Left ventricle myocardium inferior (tissue), 1 donor: ENCODE data around the gene CSH1. TPM values are rescaled to one million over a fixed set of nuclear protein-coding genes. Genes with fewer than 3 reads are reported as not detected.
"Not testable (repeated sequence)": the region's sequence is repeated elsewhere in the genome, so short reads cannot be mapped to it uniquely, and the experiment has no call there.

Experiments used
- DNase-seq: peaks from one replicate; pipeline ENCODE4 v3.0.0-alpha.2; 2020
- H3K27ac ChIP-seq: fragments of 200-600 bp; replicated peaks from 2 replicates; pipeline ENCODE4 v1.8.0; 2021
- H3K27me3 ChIP-seq: fragments of 200-600 bp; 2 replicates; pipeline ENCODE4 v1.8.0; 2021; ENCODE audit warnings: low read depth
- H3K36me3 ChIP-seq: fragments of 200-600 bp; 2 replicates; pipeline ENCODE4 v1.8.0; 2021
- H3K4me1 ChIP-seq: fragments of 200-600 bp; 2 replicates; pipeline ENCODE4 v1.8.0; 2021
- H3K4me3 ChIP-seq: fragments of 200-600 bp; 2 replicates; pipeline ENCODE4 v1.8.0; 2021; ENCODE audit warnings: mild to moderate bottlenecking, moderate library complexity
- H3K9me3 ChIP-seq: fragments of 200-600 bp; replicated peaks from 2 replicates; pipeline ENCODE4 v1.8.0; 2021
- intact Hi-C: fragments of 100-400 bp; cut with micrococcal nuclease; formaldehyde crosslinking; loops from one replicate; pipeline ENCODE4 v1.11.0; 2022
- total RNA-seq: library from RNA; stranded (reverse); fragmentation: NEBNext Ultra II Directional; extraction: Animal tissue kit (Norgen Biotek cat#: 25700); gene quantifications from one replicate; pipeline ENCODE4 v1.2.1, GENCODE V29; 2021
- TF ChIP-seq, protein P1 (sequence below): fragments of 200-600 bp; IDR thresholded peaks from 2 replicates; pipeline ENCODE4 v1.8.0; 2021; ENCODE audit warnings: antibody characterized with exemption, mild to moderate bottlenecking, borderline replicate concordance
- donor health status: DM: no; HTN: yes; CAD: no; lungs with severe emphysema.

CSH1 gene
- total RNA-seq, 1 donor from 2014 or later, result not detected

DNA sequence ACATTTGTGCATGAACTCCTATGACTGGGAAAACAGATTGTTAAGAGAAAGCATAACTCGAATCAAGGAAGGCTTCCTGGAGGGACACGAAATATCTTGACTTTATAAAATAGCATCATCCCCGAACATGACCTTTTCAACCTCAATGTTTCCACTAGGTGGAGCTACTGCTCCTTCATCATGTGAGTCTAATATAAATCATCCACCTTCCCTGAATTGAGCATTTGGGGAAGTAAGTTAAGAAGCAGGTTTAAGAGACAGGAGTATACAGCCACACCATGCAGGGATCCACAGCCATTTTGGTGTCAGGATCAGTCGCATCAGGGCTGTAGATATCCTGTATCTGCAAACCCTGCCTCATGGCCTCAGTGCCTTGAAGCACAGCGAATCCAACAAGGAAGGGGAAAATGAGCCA lies 7.4 kb upstream of the CSH1 start:
- not testable (repeated sequence) for DNase-seq, H3K4me3 ChIP-seq, H3K27me3 ChIP-seq, H3K4me1 ChIP-seq, H3K9me3 ChIP-seq, H3K36me3 ChIP-seq, H3K27ac ChIP-seq
- intact Hi-C loops, result loop anchor here (10.0 kb wide), 1 partner anchor 231 kb away; the partner anchor contains the start of gene ERN1
- TF ChIP-seq, protein P1, sequence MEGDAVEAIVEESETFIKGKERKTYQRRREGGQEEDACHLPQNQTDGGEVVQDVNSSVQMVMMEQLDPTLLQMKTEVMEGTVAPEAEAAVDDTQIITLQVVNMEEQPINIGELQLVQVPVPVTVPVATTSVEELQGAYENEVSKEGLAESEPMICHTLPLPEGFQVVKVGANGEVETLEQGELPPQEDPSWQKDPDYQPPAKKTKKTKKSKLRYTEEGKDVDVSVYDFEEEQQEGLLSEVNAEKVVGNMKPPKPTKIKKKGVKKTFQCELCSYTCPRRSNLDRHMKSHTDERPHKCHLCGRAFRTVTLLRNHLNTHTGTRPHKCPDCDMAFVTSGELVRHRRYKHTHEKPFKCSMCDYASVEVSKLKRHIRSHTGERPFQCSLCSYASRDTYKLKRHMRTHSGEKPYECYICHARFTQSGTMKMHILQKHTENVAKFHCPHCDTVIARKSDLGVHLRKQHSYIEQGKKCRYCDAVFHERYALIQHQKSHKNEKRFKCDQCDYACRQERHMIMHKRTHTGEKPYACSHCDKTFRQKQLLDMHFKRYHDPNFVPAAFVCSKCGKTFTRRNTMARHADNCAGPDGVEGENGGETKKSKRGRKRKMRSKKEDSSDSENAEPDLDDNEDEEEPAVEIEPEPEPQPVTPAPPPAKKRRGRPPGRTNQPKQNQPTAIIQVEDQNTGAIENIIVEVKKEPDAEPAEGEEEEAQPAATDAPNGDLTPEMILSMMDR, result peak; percentile 55

DNA sequence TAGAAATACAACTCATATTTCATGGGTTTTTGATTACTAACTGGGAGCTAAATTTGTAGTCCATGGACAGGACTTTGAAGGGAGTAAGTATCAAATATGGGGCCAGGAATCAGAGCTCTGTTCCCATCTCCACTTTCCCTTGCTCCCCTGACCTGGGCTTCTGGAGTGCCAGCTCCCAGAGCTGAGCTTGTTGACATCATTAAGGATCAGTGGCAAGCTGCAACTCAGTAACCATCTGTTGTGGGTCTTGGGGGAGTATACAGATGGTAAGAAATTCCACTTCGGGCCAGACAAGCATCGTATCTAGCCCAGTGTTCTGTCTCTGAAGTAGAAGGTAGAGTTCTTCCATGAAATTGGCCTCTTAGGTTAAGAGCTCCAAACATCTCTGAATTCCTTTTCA lies 5.6 kb upstream of the CSH1 start:
- not testable (repeated sequence) for H3K9me3 ChIP-seq, H3K4me3 ChIP-seq, DNase-seq, H3K27ac ChIP-seq, H3K27me3 ChIP-seq, H3K4me1 ChIP-seq, H3K36me3 ChIP-seq
- intact Hi-C loops, result loop anchor here (10.0 kb wide), 1 partner anchor 233 kb away; the partner anchor contains the start of gene ERN1

DNA sequence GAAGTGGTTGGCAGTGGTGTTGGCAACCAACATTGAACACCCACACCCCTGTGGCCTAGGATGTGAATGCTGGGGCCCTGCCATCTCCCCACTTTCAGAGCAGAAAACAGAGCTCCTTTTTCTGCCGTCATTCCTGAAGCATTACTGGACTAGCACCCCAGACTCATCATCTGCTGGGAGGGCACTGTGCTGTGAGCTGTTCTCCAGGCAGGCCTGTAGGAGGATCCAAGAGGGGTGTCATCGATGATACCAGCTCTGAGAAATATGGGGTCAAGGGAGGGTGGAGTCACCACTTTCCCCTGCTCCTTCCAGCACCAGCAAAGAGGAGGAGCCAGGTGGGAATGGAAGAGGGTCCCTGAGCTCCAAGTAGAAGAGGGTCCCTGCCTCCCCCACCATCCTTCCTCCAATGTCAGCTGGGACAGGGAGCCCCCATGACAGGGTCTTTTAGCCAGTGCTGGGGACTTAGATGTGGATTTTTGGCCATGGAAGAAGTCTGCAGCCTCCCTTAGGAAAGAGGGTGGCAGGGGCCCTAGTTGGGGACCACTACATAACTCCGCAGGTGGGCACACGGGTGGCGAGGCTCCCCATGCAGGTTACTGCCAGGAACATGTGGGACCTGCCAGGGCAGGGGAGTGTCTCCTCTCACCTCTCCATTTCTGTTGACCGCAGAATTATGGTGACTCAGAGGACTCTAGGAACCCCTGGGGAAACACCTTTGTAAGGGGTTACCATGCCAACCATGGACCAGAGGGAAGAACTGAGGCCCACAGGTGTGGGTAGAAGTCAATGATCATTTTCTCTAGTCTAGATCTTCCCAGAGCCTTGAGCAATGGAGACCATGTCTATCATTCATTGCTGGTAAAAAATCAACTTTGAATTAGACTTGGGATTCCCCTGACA lies 2.8 kb upstream of the CSH1 start:
- H3K27ac ChIP-seq, intact Hi-C loops, H3K9me3 ChIP-seq, DNase-seq, H3K36me3 ChIP-seq, H3K4me3 ChIP-seq, H3K4me1 ChIP-seq, H3K27me3 ChIP-seq: not testable (repeated sequence)

DNA sequence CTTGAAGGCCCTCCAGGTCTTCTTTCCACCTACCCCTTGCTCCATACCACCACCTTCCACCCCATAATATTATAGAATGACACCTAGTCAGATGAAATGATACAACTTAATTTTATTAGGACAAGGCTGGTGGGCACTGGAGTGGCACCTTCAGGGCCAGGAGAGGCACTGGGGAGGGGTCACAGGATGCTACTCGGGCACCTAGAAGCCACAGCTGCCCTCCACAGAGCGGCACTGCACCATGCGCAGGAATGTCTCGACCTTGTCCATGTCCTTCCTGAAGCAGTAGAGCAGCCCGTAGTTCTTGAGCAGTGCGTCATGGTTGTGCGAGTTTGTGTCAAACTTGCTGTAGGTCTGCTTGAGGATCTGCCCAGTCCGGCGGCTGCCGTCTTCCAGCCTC lies 1.6 kb downstream of the CSH1 start:
- DNase-seq, H3K27ac ChIP-seq, H3K27me3 ChIP-seq, H3K36me3 ChIP-seq, H3K9me3 ChIP-seq, intact Hi-C loops, H3K4me1 ChIP-seq, H3K4me3 ChIP-seq: not testable (repeated sequence)

DNA sequence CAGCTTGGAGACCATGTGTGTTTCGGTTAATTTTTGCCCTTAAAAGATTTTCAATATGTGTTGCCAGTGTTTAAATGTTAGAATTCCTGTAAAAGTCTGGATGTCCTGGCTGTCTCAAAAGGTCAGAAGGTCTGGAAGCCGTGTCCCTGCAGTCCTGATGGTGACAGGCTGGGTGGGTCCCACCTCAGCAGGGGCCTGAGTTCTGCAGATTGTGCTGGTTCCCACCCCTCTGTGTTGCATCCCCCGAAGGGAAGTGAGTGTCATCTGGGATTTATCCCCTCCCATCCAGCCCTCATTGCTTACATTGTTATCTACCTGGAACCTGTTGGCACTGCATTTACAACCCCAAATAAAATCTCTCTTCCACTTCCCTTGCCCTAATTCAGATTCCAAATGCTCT lies 2.4 kb downstream of the CSH1 start:
- H3K9me3 ChIP-seq, H3K4me3 ChIP-seq, H3K36me3 ChIP-seq, intact Hi-C loops, H3K27me3 ChIP-seq, DNase-seq, H3K27ac ChIP-seq, H3K4me1 ChIP-seq: not testable (repeated sequence)

DNA sequence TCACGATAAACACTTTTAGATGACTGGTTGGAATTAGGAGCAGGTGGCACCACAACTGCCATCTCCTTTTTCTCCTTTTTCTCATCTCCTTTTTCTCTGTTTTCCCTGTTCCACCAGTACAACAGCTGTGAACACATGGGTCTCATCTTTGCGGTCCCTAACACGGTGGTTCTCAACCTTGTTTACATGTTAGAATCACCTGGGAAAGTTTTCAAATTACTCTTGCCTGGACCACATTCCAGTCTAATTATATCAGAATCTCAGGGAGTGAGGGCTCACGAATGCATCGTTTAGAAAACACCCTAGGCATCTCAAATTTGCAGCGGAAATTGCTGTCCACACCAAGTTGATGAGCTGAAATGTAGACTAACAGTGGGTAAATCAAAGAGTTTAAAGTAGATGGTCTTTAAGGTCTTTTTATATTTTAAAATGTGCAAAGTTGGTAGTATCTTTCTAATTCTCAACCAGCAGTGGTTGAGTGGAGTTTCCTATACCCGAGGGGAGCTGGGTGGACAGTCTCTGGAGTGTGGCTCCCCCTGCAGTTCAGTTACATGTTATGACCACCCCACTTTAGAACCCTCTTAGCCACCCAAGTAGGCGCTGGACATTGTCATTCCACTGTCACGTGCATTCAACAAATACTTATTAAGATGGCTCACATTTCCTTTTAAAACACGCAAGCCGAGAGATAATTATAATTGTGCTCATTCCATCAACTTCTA lies 3.9 kb downstream of the CSH1 start:
- H3K36me3 ChIP-seq, intact Hi-C loops, H3K27me3 ChIP-seq, H3K4me1 ChIP-seq, H3K27ac ChIP-seq, DNase-seq, H3K4me3 ChIP-seq, H3K9me3 ChIP-seq: not testable (repeated sequence)

DNA sequence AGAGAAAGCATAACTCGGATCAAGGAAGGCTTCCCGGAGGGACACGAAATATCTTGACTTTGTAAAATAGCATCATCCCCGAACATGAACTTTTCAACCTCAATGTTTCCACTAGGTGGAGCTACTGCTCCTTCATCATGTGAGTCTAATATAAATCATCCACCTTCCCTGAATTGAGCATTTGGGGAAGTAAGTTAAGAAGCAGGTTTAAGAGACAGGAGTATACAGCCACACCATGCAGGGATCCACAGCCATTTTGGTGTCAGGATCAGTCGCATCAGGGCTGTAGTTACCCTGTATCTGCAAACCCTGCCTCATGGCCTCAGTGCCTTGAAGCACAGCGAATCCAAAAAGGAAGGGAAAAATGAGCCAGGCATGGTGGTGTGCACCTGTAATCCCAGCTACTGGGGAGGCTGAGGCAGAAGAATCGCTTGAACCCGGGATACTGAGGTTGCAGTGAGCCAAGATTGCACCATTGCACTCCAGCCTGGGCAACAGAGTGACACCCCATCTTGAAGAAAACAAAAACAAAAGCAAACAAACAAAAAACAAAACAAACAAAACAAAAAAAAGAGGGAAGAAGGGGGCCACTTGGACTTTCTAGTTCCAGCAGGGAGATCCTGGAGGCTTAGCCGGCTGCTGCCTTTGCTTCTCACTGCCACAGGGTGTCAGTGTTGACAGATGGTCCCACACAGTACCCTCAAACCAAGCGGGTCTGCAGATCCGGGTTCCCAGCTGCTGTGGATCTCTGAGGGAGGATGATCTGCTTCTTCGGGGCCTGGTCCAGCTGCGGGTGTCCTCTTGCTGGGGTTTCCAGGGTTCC lies 7.1 kb downstream of the CSH1 start:
- H3K4me1 ChIP-seq, H3K9me3 ChIP-seq, DNase-seq, H3K36me3 ChIP-seq, H3K27me3 ChIP-seq, intact Hi-C loops, H3K4me3 ChIP-seq, H3K27ac ChIP-seq: not testable (repeated sequence)
- TF ChIP-seq, protein P1, result peak; percentile 48

DNA sequence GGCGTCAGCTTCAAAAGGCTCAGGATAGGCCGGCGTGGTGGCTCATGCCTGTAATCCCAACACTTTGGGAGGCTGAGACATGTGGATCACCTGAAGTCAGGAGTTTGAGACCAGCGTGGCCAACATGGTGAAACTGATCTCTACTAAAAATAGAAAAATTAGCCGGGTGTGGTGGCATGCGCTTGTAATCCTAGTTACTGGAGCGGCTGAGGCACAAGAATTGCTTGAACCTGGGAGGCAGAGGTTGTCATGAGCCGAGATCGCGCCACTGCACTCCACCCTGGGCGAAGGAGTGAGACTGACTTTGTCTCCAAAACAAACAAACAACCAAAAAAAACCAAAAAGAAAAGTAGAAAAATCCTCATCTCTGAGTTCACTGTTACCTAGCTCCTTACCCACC lies 11.3 kb downstream of the CSH1 start:
- H3K36me3 ChIP-seq, DNase-seq, H3K4me1 ChIP-seq, H3K9me3 ChIP-seq, H3K27ac ChIP-seq, H3K27me3 ChIP-seq, intact Hi-C loops, H3K4me3 ChIP-seq: not testable (repeated sequence)

DNA sequence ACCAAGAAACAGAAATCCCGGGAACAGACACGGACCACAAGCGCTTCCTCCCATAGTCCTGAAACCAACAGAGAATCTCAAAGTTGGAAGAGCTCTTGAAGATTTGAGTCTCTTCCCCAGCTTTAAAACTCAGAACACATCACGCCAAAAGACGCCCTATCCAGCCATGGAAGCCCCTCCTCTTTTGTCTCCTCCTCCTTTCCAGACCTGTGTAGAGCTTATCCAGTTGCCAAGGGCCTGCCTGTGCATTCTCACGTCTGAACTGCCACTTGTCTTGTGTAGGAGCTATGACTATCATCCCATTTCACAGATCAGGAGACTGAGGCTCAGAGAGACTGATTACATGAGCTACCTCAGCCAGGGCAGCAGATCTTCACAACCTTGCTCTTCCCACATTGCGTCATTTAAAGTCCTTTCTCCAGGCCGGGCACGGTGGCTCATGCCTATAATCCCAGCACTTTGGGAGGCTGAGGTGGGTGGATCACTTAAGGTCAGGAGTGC lies 13.7 kb downstream of the CSH1 start:
- DNase-seq, H3K4me1 ChIP-seq, H3K27me3 ChIP-seq, H3K36me3 ChIP-seq, intact Hi-C loops, H3K4me3 ChIP-seq, H3K27ac ChIP-seq, H3K9me3 ChIP-seq: not testable (repeated sequence)
